ENCODE data around the gene DLG5. TPM values are rescaled to one million over a fixed set of nuclear protein-coding genes. Genes with fewer than 3 reads are reported as not detected.

Gene DLG5
- total RNA-seq, 2 experiments from 2014 or later = 2.8 to 2.9 TPM

DNA sequence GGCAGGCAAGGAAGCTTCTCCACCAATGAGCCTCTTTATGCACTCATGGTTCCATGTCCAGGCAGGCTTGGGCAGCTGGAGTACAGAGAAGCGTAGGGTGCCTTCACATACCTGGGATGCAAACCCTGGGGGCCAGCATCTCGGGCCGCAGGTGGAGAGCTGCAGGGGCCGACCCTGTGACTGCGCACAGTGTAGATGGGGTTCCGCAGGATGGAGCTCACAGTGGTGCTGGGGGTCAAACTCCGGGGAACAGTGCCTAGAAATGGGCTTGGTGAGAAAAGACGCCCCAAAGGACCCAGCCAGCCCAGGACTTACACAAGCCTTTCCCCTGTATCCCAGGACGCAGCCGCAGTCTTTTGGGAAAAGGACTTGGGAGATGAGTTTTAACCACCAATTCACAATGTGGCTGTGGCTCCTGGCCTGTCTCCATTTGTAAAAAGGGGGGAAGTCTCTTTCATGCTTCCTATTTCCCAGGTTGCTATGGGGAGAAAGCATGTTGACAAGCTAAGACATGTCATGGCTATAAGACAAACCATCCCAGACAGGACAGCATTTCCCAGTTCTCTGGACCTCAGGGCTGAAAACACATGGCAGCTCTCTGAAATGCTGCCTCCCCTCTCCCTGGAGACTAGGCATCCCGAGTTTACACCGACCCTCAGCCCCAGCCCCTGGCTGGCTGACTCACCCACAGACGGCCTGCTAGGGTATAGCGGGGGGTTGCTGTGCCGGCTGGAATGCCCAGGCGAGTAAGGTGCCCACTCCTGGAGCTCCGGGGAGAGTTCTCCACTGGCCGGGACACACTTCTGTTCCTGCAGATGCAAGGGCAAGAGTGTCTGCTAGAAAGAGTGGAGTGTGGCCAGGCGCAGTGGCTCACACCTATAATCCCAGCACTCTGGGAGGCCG, 107.1 kb downstream of the DLG5 start:
- Mint-ChIP-seq H3K27ac (no peak overlapping the region), H3K4me1 (peaks cover 8% of the 10 kb centered on the region), H3K27me3 (no peaks in the 10 kb centered on the region), H3K9me3 (no peaks in the 10 kb centered on the region), H3K4me3 (no peak overlapping the region), H3K36me3 (ENCODE audit: low read depth) (no peaks in the 10 kb centered on the region)
- DNase-seq = no peak
- ChIA-PET POLR2A (no interaction called here), CTCF (interaction anchor here (0.7 to 1.9 kb wide), 5 partner anchors 10 to 18 kb away, joined by 3 to 9 read pairs (median 3); no protein-coding TSS in a partner anchor)

DNA sequence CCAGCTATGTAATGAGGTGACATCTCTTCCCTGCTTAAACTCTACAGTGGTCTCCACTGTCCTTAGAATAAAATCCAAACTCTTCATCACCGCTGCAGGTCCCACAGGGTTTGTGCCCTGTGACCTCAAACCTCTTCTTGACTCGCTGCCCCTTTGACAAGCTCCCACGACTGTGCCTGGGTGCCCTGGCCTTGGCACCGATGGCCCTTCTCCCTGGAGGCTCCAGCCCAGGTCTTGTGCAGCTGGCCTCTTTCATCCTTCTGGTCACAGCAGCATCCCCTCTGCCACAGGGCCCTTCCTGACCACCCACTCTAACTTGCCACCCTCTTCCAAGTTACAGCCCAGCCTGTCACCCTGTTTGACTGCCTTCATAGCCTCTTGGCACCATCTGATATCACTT, 108.2 kb downstream of the DLG5 start:
- DNase-seq = no peak
- POLR2A ChIA-PET = no interaction called here
- no peak overlapping the region for H3K27ac Mint-ChIP-seq
- no peak overlapping the region for H3K4me3 Mint-ChIP-seq
- no peaks in the 10 kb centered on the region for H3K9me3 Mint-ChIP-seq
- no peaks in the 10 kb centered on the region for H3K36me3 Mint-ChIP-seq (ENCODE audit: low read depth)
- no peaks in the 10 kb centered on the region for H3K27me3 Mint-ChIP-seq
- CTCF ChIA-PET = interaction anchor here (1.0 kb wide), 1 partner anchor 10 kb away, joined by 7 read pairs; no protein-coding TSS in a partner anchor
- H3K4me1 Mint-ChIP-seq = peaks cover 8% of the 10 kb centered on the region

DNA sequence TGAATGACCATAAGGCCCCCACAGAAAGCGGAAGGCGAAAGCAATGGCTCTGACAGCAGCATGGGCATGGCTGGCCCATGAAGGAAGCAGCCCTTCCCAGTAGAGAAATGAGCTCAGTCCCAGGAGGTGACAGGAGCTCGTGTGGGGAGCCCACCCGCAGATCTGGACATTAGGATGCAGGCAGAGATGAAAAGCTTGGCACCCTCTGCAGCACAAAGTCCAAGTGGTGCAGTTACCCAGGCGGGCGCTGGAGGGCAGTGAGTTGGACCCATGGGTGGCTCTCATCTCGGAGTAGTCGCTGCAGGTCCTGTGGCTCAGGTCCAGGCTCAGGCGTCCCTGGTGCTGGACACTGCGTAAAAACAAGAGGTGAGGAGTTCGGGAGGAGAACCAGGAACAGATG, 109.0 kb downstream of the DLG5 start:
- Mint-ChIP-seq H3K36me3 (ENCODE audit: low read depth) (no peaks in the 10 kb centered on the region), H3K9me3 (no peaks in the 10 kb centered on the region), H3K4me3 (no peak overlapping the region), H3K27ac (no peak overlapping the region), H3K4me1 (peaks cover 8% of the 10 kb centered on the region), H3K27me3 (no peaks in the 10 kb centered on the region)
- DNase-seq = no peak
- POLR2A ChIA-PET = no interaction called here
- CTCF ChIA-PET = no interaction called here

DNA sequence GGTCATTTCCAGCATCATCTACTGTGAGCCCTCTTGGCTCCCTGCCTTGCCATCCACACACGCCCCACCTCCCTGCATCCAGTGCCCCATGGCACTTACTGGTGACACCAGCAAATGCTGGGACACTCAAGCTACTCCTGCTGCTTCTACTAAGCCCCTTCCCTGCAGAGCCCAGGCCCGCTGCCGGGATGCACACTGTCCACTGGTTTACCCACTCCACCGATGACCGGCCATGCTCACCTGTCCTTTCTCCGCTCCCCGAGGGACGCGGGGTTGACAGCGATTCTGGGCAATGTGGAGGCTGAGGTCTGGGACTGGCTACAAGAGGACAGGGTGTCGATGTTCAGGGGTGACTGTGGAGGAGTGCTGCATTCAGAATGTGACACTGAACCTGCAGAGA, 110.2 kb downstream of the DLG5 start:
- H3K27ac Mint-ChIP-seq = no peak overlapping the region
- H3K36me3 Mint-ChIP-seq (ENCODE audit: low read depth) = no peaks in the 10 kb centered on the region
- no peaks in the 10 kb centered on the region for H3K9me3 Mint-ChIP-seq
- CTCF ChIA-PET = no interaction called here
- peaks cover 8% of the 10 kb centered on the region for H3K4me1 Mint-ChIP-seq
- no peak for DNase-seq
- POLR2A ChIA-PET = no interaction called here
- no peak overlapping the region for H3K4me3 Mint-ChIP-seq
- no peaks in the 10 kb centered on the region for H3K27me3 Mint-ChIP-seq

DNA sequence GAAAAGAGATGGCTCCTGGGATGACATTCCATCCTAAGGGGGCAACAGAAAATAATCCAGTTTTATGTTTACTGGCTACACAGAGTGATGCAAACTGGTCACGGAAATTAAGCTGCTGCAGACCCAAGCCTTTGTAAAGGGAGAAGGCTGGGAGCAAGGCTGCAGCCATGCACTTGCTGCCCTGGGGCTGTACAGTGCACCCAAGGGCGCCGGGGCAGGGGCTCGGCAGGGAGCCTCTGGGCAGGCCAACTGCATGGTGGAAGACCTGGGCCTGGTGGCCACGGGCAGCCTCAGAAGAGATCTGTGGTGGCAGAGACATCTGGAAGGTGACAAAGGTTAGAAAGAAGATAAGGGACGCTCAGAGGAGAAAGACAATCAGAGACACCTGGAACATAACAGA, 113.8 kb downstream of the DLG5 start:
- Mint-ChIP-seq H3K36me3 (ENCODE audit: low read depth) (peaks cover 2% of the 10 kb centered on the region), H3K9me3 (no peaks in the 10 kb centered on the region), H3K4me3 (no peak overlapping the region), H3K27ac (no peak overlapping the region), H3K4me1 (no peaks in the 10 kb centered on the region), H3K27me3 (no peaks in the 10 kb centered on the region)
- ChIA-PET POLR2A (no interaction called here), CTCF (no interaction called here)
- DNase-seq = no peak

DNA sequence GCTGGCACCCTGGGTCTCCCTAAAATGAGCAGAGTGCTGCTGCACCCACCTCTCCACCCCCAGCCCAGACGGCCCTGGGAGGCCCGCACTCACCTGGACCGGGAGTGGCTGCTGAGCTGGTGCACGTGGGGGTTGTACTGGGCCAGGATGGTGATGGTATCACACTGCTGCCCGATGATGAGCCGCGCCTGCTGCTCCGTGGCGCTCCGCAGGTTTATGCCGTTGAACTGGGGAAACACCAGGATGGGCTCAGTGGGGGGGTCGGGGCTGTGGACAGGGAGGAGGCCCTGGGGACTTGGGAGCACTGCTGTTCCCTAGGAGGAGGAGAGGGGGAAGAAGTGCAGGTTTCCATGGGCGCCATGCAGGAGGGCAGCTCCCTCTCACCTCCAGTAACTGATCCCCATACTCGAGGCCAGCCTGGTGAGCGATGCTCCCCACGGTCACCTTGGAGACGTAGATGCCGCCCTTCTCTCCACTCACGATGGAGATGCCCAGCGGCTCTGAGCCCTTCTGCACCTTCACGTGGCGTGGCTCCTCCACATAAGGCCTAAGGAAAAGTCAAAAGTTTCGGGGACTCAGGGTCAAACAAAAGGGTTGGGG, 114.6 kb downstream of the DLG5 start:
- POLR2A ChIA-PET = no interaction called here
- no peak overlapping the region for H3K4me3 Mint-ChIP-seq
- H3K4me1 Mint-ChIP-seq = no peaks in the 10 kb centered on the region
- no peaks in the 10 kb centered on the region for H3K27me3 Mint-ChIP-seq
- no peaks in the 10 kb centered on the region for H3K9me3 Mint-ChIP-seq
- DNase-seq = no peak
- H3K27ac Mint-ChIP-seq = no peak overlapping the region
- CTCF ChIA-PET = interaction anchor here (0.6 kb wide), 1 partner anchor 99 kb away, joined by 4 read pairs; no protein-coding TSS in a partner anchor
- peaks cover 2% of the 10 kb centered on the region for H3K36me3 Mint-ChIP-seq (ENCODE audit: low read depth)

DNA sequence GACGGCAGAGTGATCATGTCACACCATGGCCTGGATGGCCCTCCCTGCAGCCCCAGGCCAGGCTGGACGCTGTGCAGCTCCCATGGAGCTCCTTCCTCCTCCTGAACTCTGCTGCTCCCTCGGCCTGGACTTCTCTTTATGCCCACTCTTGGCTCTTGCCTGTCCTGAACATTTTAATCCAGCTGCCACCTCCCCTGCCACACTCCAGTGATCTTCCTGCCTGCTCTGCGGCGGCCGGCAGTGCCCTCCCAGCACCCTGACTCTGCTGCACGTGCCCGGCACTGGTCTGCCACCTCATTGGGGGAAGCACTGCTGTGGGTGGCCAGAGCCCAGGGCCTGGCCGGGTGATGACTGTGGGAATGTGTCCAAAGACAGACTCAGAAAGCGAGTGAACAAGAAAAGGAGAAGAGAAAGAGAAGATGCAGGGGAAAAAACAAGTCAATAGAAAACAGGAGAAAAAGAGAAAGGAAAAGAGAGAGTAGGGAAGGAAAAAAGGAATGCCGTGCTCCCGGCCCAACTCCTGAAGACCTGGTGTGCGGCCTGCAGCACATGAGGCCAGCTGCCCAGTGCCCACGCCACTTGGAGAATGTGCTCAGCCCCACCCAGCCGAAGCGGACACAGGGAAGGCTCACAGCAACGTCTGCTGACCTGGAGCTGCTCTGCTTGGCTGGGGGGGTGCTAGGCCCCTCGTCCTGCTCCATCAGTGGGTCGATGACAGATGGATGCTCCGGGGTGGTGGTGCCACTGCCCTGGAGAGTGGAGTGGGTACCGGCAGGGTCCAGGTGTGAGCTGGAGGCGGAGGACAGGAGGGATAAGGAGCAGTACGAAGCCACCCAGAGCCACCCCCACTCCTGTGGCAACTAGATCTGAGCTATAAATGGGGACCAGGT, 115.9 kb downstream of the DLG5 start:
- ChIA-PET POLR2A (no interaction called here), CTCF (no interaction called here)
- Mint-ChIP-seq H3K9me3 (no peaks in the 10 kb centered on the region), H3K27ac (no peak overlapping the region), H3K27me3 (no peaks in the 10 kb centered on the region), H3K4me3 (no peak overlapping the region), H3K36me3 (ENCODE audit: low read depth) (peaks cover 2% of the 10 kb centered on the region), H3K4me1 (no peaks in the 10 kb centered on the region)
- no peak for DNase-seq

DNA sequence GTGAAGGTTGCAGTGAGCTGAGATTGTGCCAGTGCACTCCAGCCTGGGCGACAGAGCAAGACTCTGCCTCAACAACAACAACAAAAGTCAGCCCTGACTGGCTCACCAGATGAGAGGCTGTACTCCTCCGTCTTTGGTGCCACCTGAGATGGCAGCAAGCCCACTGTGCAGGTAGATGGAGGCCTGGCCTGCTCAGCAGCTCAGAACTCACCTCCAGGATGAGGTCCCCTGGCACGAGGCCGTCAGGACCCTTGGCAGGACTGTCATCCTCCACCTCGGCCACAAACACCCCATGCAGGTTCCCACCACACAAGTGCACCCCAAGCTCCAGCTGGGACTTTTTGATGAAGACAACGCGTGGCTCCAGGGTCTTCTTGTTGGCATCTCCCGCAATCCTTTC, 117.2 kb downstream of the DLG5 start:
- Mint-ChIP-seq H3K4me1 (no peaks in the 10 kb centered on the region), H3K27ac (no peak overlapping the region), H3K4me3 (no peak overlapping the region), H3K27me3 (no peaks in the 10 kb centered on the region), H3K9me3 (no peaks in the 10 kb centered on the region), H3K36me3 (ENCODE audit: low read depth) (peaks cover 2% of the 10 kb centered on the region)
- CTCF ChIA-PET = interaction anchor here (0.6 to 1.9 kb wide), 2 partner anchors 9 to 11 kb away, joined by 3 to 7 read pairs; no protein-coding TSS in a partner anchor
- no peak for DNase-seq
- POLR2A ChIA-PET = no interaction called here

DNA sequence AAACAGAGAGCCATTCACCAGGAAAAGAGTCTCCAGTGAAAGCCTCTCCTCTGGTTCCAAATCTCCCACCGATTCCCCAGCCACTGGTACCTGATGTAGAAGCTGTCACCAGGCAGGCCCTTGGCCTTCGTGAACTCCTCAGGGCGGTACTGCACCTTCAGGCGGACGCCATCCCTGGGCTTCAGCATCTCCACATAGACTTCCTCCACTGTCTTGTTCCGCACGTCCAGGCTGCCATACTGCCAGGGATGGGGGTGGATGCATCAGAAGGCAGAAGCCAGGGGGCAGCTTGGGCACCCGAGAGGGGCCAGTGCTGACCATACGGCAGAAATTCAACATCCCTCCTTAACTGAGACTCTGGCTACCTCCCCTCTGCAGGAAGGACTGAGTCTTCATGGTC, 118.8 kb downstream of the DLG5 start:
- no peaks in the 10 kb centered on the region for H3K4me1 Mint-ChIP-seq
- DNase-seq = no peak
- peaks cover 2% of the 10 kb centered on the region for H3K36me3 Mint-ChIP-seq (ENCODE audit: low read depth)
- H3K27me3 Mint-ChIP-seq = no peaks in the 10 kb centered on the region
- ChIA-PET POLR2A (no interaction called here), CTCF (no interaction called here)
- no peaks in the 10 kb centered on the region for H3K9me3 Mint-ChIP-seq
- no peak overlapping the region for H3K4me3 Mint-ChIP-seq
- H3K27ac Mint-ChIP-seq = no peak overlapping the region

DNA sequence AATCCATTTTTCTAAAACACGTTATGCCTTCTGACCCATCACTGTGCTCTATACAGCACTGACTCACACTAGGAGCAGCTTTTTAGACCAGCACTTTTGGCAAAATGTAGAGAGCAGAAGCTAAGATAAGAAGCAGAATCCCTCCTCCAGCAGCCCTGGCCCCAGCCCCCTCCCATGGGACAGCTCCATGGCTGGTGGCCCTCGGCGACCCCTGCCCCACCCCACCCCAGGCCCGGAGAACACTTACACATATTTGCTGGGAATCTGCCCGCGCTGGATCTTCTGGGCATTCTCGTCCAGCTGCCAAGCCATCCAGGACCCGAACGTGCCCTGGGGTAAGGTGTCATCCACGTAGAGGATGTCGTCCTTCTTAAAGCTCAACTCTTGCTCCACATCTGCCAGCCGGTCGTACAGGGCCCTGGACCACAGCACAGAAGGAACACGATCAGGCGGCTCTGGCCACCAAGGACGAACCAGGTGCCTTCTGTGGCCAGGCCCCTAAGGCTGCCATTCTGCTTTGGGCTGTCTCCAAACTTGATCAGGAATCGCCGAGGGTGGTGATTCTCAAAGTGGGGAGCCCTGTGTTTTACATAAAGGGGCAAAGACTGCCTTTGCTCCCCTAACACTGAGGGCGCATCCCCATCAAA, 119.9 kb downstream of the DLG5 start:
- no peak for DNase-seq
- H3K36me3 Mint-ChIP-seq (ENCODE audit: low read depth) = peaks cover 4% of the 10 kb centered on the region
- peaks cover 4% of the 10 kb centered on the region for H3K27me3 Mint-ChIP-seq
- H3K4me1 Mint-ChIP-seq = peaks cover 8% of the 10 kb centered on the region
- ChIA-PET POLR2A (no interaction called here), CTCF (interaction anchor here (1.0 to 1.1 kb wide), 2 partner anchors 13 to 44 kb away, joined by 3 read pairs; no protein-coding TSS in a partner anchor)
- no peak overlapping the region for H3K4me3 Mint-ChIP-seq
- H3K9me3 Mint-ChIP-seq = no peaks in the 10 kb centered on the region
- H3K27ac Mint-ChIP-seq = no peak overlapping the region

DNA sequence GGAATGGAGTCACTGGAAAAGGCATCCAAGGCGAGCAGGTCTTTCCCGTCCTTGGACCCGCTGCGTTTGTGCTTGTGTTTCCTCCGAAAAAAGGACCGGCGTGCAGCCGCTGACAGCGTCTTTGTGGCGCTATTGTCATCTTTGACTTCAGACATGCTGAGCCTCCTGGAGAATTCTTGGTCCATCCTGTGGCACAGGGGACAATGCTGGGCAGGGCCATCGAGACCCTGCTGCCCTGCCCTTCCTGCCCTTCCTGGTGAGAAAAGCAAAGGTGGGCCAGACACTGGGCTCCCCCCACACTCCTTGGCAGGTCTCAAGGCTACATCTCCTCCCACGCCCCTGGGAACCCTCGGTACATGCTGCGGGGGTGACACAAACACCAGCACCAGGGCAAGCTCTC, 120.9 kb downstream of the DLG5 start:
- no peak for DNase-seq
- Mint-ChIP-seq H3K27me3 (peaks cover 4% of the 10 kb centered on the region), H3K27ac (no peak overlapping the region), H3K9me3 (no peaks in the 10 kb centered on the region), H3K36me3 (ENCODE audit: low read depth) (peaks cover 3% of the 10 kb centered on the region), H3K4me1 (peaks cover 17% of the 10 kb centered on the region), H3K4me3 (no peak overlapping the region)
- ChIA-PET POLR2A (no interaction called here), CTCF (interaction anchor here (1.1 kb wide), 1 partner anchor 14 kb away, joined by 3 read pairs; no protein-coding TSS in a partner anchor)

DNA sequence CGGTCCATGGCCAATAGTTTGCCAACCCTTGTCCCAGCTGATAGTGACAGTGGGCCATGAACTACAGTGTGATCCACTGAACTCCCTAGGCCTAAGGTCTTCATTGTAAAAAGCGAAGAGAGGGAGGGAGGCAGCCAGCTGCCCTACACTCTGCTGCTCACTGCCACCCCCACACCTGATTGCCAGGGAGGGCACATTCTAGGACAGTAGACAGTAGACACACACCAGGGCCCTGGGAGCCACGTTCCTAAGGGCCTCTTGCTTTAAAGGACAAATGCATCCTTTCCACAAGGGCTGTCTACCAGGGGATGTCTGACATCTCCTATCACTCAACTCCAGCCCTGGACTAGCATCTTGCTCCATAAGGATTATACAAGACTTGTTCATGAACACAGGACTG, 122.2 kb downstream of the DLG5 start:
- ChIA-PET POLR2A (interaction anchor here (0.6 kb wide), 1 partner anchor 33 kb away, joined by 5 read pairs; no protein-coding TSS in a partner anchor), CTCF (interaction anchor here (1.4 to 1.5 kb wide), 2 partner anchors 9 to 11 kb away, joined by 4 to 5 read pairs; no protein-coding TSS in a partner anchor)
- H3K27ac Mint-ChIP-seq = no peak overlapping the region

More for the DNA sequence above, 122.2 kb downstream of the DLG5 start:
- peaks cover 27% of the 10 kb centered on the region for H3K4me1 Mint-ChIP-seq
- no peak for DNase-seq
- H3K27me3 Mint-ChIP-seq = peaks cover 4% of the 10 kb centered on the region
- no peak overlapping the region for H3K4me3 Mint-ChIP-seq
- H3K9me3 Mint-ChIP-seq = no peaks in the 10 kb centered on the region
- H3K36me3 Mint-ChIP-seq (ENCODE audit: low read depth) = peaks cover 2% of the 10 kb centered on the region

All from activated CD4-positive, alpha-beta T cell treated with anti-CD3 and anti-CD28 coated beads, Interleukin-2, amount 10 ng/mL, durations not matched to agents 7 days and 5 days (primary cell).